ENCODE data around the gene MICALL2.

The MICALL2 gene

DNA sequence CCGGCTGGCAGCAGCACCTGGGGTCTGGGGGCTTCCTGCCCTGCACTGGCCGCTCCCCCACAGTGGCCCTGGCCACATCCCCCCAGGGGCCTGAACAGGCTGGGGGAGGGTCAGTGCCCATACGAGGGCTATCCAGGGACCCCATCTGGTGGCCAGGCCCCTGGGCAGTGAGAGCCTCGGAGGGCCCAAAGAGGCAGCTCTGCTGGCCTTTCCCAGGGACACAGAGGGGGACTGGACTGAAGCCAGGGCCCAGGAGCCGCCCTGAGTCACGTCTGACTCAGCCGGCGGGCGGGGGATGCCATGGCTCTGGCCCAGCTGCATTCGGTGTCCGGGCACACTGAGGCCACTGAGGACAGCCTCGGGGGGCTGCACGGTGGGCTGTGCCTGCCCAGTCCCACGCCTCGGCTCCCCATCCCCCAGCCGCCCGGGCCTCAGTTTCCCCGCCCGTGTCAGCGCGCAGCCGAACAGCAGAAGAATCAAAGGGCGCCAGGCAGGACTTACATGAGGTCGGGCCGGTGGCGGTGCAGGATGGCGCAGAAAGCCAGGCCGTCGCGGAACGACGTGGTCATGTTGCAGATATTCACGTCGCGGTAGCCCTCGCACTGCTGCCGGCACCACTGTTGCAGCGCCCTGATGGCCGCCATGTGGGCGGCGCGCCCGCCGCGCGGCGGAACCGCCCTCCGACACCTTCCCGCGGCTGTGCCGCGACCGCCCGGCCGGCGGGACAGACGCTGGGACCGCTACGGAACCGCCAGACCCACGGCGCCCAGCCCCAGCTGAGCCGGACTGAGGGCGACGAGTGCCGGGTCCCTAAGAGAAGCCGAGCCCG is at the start of gene MICALL2:
Gene MICALL2 (minus strand): TSS at position 788 of the 829 bp plus-strand sequence. CDS start 144 bp downstream, at position 644.
- Histone ChIP-seq H3K9me3 (ENCODE audit: low read depth, low read length) (no peaks in the 10 kb centered on the region), H3K27ac (peak within 1 kb of the TSS; percentile 45; the same call in 1 of the 2 replicates), H3K36me3 (ENCODE audit: insufficient read depth, low read length) (no peaks in the 10 kb centered on the region), H3K9ac (ENCODE audit: insufficient read length) (peak within 1 kb of the TSS; percentile 68), H3K4me3 (peak within 1 kb of the TSS; percentile 82)
- TF ChIP-seq FOXP2 (optimal IDR thresholded peaks at IDR 0.05; ENCODE audit: control extremely low read depth, extremely low read length, insufficient read depth) = no peak
- TF ChIP-seq EZH2 (IDR thresholded peaks at IDR 0.05) = no peak
- no peak; the same call in 1 of the 2 replicates for TF ChIP-seq POLR2AphosphoS5 (IDR thresholded peaks at IDR 0.05; ENCODE audit: borderline replicate concordance, low read depth, low read length)
- no peak for DNase-seq (ENCODE audit: low read depth, low spot score)

GRCh38 chr7:1508277-1508758 is 49.0 kb upstream of the MICALL2 start:
- no peak overlapping the region for H3K4me3 ChIP-seq
- H3K9me3 ChIP-seq (ENCODE audit: low read depth, low read length) = no peaks in the 10 kb centered on the region
- TF ChIP-seq POLR2AphosphoS5 (IDR thresholded peaks at IDR 0.05; ENCODE audit: borderline replicate concordance, low read depth, low read length) = no peak
- no peak for TF ChIP-seq EZH2 (IDR thresholded peaks at IDR 0.05)
- TF ChIP-seq FOXP2 (optimal IDR thresholded peaks at IDR 0.05; ENCODE audit: control extremely low read depth, extremely low read length, insufficient read depth) = no peak
- no peak overlapping the region for H3K9ac ChIP-seq (ENCODE audit: insufficient read length)
- no peak for DNase-seq (ENCODE audit: low read depth, low spot score)
- no peak overlapping the region for H3K27ac ChIP-seq
- no peaks in the 10 kb centered on the region for H3K36me3 ChIP-seq (ENCODE audit: insufficient read depth, low read length)

- DNase-seq (ENCODE audit: low read depth, low spot score) = no peak
- no peaks in the 10 kb centered on the region for H3K9me3 ChIP-seq (ENCODE audit: low read depth, low read length)
- no peak for TF ChIP-seq FOXP2 (optimal IDR thresholded peaks at IDR 0.05; ENCODE audit: control extremely low read depth, extremely low read length, insufficient read depth)
- H3K4me3 ChIP-seq = no peak overlapping the region
- H3K27ac ChIP-seq = no peak overlapping the region
- peaks cover 12% of the 10 kb centered on the region; the same call in 1 of the 2 replicates for H3K36me3 ChIP-seq (ENCODE audit: insufficient read depth, low read length)
- no peak overlapping the region for H3K9ac ChIP-seq (ENCODE audit: insufficient read length)
Observed at GRCh38 chr7:1505731-1506550, 46.7 kb upstream of the MICALL2 start.

- H3K4me3 ChIP-seq = peak within 1 kb of the TSS; percentile 82
- peaks cover 19% of the 10 kb centered on the region; the same call in 1 of the 2 replicates for H3K36me3 ChIP-seq (ENCODE audit: insufficient read depth, low read length)
- TF ChIP-seq POLR2AphosphoS5 (IDR thresholded peaks at IDR 0.05; ENCODE audit: borderline replicate concordance, low read depth, low read length) = peak; percentile 82
- TF ChIP-seq EZH2 (IDR thresholded peaks at IDR 0.05) = no peak
- TF ChIP-seq FOXP2 (optimal IDR thresholded peaks at IDR 0.05; ENCODE audit: control extremely low read depth, extremely low read length, insufficient read depth) = peak; percentile 64
- H3K9me3 ChIP-seq (ENCODE audit: low read depth, low read length) = no peaks in the 10 kb centered on the region
- peak within 1 kb of the TSS; percentile 89 for H3K9ac ChIP-seq (ENCODE audit: insufficient read length)
- peak within 1 kb of the TSS; percentile 48; the same call in 1 of the 2 replicates for H3K27ac ChIP-seq
- DNase-seq (ENCODE audit: low read depth, low spot score) = peak; percentile 35
Observed at GRCh38 chr7:1503816-1504775, 44.8 kb upstream of the MICALL2 start, which contains the start of gene INTS1. Gene INTS1 (minus strand): TSS chr7:1504389. CDS start chr7:1503960, 429 bp downstream.

DNA sequence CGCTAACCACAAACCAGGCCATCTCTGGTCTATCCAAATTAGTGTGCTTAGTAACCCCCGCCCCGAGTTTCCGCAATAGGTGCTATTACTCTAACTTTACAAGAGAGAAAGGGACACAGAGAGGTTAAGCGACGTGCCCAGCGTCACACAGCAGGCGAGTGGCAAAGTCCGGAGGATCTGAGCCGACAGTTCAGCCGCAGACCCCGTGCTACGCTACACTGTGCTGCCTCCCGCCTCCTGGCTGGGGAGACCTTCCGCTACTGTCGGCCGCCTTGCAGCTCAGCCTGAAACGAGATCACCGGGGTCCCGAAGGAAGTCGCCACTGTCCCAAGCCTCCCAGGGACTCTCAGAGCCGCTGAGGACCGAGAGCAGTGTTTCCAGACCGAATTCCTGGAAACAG is 44.1 kb upstream of the MICALL2 start:
- Histone ChIP-seq H3K27ac (no peak overlapping the region), H3K9ac (ENCODE audit: insufficient read length) (peak overlapping the region; percentile 89), H3K9me3 (ENCODE audit: low read depth, low read length) (no peaks in the 10 kb centered on the region), H3K4me3 (peak overlapping the region; percentile 82), H3K36me3 (ENCODE audit: insufficient read depth, low read length) (peaks cover 19% of the 10 kb centered on the region; the same call in 1 of the 2 replicates)
- no peak for TF ChIP-seq POLR2AphosphoS5 (IDR thresholded peaks at IDR 0.05; ENCODE audit: borderline replicate concordance, low read depth, low read length)
- no peak for TF ChIP-seq FOXP2 (optimal IDR thresholded peaks at IDR 0.05; ENCODE audit: control extremely low read depth, extremely low read length, insufficient read depth)
- TF ChIP-seq EZH2 (IDR thresholded peaks at IDR 0.05) = no peak
- no peak for DNase-seq (ENCODE audit: low read depth, low spot score)

- H3K9me3 ChIP-seq (ENCODE audit: low read depth, low read length) = no peaks in the 10 kb centered on the region
- H3K4me3 ChIP-seq = peak overlapping the region; percentile 82
- H3K27ac ChIP-seq = no peak overlapping the region
- no peak for TF ChIP-seq FOXP2 (optimal IDR thresholded peaks at IDR 0.05; ENCODE audit: control extremely low read depth, extremely low read length, insufficient read depth)
- TF ChIP-seq POLR2AphosphoS5 (IDR thresholded peaks at IDR 0.05; ENCODE audit: borderline replicate concordance, low read depth, low read length) = no peak
- no peak for TF ChIP-seq EZH2 (IDR thresholded peaks at IDR 0.05)
- no peak overlapping the region for H3K9ac ChIP-seq (ENCODE audit: insufficient read length)
- no peak for DNase-seq (ENCODE audit: low read depth, low spot score)
- H3K36me3 ChIP-seq (ENCODE audit: insufficient read depth, low read length) = peaks cover 19% of the 10 kb centered on the region; the same call in 1 of the 2 replicates
Observed at GRCh38 chr7:1502845-1503244, 43.6 kb upstream of the MICALL2 start.

DNA sequence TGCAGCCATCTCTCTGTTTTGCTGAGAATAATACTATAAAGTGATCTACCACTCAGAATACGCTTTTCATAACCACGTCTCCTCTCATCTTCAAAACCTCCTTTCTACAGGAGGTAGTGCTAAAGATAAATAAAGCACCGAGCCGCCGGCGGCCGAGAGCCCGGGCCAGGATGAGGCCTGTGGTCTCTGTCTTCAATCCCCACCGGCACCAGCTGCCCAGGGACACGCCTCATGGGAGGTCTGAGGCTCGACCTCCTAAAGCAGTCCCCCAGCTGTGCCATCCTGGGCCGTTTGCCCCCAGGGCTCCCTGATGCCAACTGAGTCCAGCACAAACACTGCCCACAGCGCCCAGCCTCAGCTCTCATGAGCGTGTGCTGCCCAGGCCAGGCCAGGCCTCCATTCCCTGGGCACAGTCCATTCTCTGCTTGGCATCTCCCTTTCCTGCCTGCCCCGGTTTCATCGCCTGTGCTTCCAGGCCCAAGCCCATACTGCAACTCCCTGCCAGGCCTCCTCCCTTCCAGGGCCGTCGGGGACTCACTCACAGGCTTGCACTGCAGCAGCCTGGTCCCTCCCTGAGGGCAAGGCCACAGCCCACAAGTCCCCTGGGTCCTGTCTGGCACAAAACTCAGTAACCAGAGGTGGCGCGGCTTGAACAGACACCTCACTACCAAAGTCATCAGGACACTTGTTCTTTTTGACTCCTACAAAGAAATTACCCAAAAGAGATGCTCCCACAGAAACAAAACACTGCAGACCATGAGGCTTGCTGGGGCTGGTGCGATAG is 42.4 kb upstream of the MICALL2 start:
- Histone ChIP-seq H3K9ac (ENCODE audit: insufficient read length) (no peak overlapping the region), H3K4me3 (no peak overlapping the region), H3K36me3 (ENCODE audit: insufficient read depth, low read length) (peaks cover 19% of the 10 kb centered on the region; the same call in 1 of the 2 replicates), H3K9me3 (ENCODE audit: low read depth, low read length) (no peaks in the 10 kb centered on the region), H3K27ac (no peak overlapping the region)
- DNase-seq (ENCODE audit: low read depth, low spot score) = no peak
- TF ChIP-seq FOXP2 (optimal IDR thresholded peaks at IDR 0.05; ENCODE audit: control extremely low read depth, extremely low read length, insufficient read depth) (no peak), EZH2 (IDR thresholded peaks at IDR 0.05) (no peak), POLR2AphosphoS5 (IDR thresholded peaks at IDR 0.05; ENCODE audit: borderline replicate concordance, low read depth, low read length) (no peak)

Data from SK-N-MC (cell line).